A549 treated with Mapracorat at 1 μM for 4 hours (cell line): Measurements from ENCODE around the gene MEAK7. TPM values are rescaled to one million over a fixed set of nuclear protein-coding genes. Genes with fewer than 3 reads are reported as not detected.

ENCODE experiments used
- total RNA-seq: library from RNA; stranded (reverse); fragments of 200-300 nt; extraction: Qiagen RNA extraction; gene quantifications from 5 replicates; pipeline ENCODE4 v1.2.3, GENCODE V29; 2022

The MEAK7 gene, protein sequence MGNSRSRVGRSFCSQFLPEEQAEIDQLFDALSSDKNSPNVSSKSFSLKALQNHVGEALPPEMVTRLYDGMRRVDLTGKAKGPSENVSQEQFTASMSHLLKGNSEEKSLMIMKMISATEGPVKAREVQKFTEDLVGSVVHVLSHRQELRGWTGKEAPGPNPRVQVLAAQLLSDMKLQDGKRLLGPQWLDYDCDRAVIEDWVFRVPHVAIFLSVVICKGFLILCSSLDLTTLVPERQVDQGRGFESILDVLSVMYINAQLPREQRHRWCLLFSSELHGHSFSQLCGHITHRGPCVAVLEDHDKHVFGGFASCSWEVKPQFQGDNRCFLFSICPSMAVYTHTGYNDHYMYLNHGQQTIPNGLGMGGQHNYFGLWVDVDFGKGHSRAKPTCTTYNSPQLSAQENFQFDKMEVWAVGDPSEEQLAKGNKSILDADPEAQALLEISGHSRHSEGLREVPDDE
- total RNA-seq = 45.4 to 56.3 TPM (median 52.1 TPM) in 5 replicates

DNA sequence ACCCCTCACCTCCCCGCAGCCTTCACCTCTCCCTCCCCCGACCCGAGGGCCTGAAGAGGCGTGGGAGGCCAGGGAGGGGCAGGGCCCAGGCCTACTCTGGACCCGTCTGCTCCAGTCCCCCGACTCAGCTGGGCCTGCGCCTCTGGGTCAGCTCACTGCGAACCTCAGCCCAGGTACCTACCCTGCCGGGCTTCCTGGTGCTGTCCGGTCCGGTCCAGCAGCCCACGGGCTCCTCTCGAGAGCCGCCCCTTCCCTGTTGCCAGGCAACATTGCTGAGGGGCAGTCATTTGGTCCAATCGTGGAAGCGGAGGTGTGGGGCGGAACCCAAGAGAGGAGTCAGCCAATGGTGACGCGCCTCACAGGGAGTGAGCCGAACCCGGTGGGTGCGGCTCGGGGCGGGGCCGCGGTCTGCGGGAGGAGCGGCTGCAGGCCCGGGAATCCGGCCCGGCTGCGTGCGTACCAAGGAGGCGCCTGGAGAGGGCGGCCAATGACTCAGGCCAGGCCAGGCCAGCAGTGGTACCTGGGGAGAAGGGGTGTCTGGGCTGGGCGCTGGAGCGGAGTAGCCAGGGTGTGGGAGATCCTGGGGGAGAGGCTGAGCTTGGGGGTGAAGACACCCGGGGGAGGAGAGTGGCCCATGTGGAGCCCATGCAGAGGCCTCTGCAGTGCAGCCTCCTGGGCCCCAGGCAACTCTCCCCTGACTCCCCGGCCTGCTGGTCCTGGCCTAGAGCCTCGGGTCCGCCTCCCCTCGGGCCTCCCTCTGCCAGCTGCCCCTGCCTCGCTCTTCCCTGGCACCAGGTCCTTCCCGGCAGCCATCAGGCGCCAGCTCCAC is at the start of gene MEAK7:
Gene MEAK7 (minus strand): TSS at position 240 of the 829 bp plus-strand sequence. CDS start 6,573 bp downstream, outside the sequence.

Other genes starting within 250 kb of the MEAK7 start
- gene WFDC1, start 209.8 kb downstream of the MEAK7 start, total RNA-seq = 0.27 TPM in 1 of 5 replicates, not detected in the others
- gene ATP2C2, start 136.1 kb downstream of the MEAK7 start, total RNA-seq = 0.10 to 0.30 TPM (median 0.17 TPM) in 5 replicates
- gene COTL1, start 113.4 kb upstream of the MEAK7 start, total RNA-seq = 419 to 556 TPM (median 503 TPM) in 5 replicates
- gene KLHL36, start 143.9 kb upstream of the MEAK7 start, total RNA-seq = 18.4 to 26.1 TPM (median 23.2 TPM) in 5 replicates
- 67.9 to 83.2 TPM (median 76.0 TPM) in 5 replicates for gene USP10, start 195.3 kb upstream of the MEAK7 start, total RNA-seq